ENCODE measurements around the gene NEMP1.

NEMP1 gene

GRCh38 chr12:57126561-57126960 lies 48.0 kb upstream of the NEMP1 start:
- H3K4me2 ChIP-seq (ENCODE audit: insufficient read depth, low read length) = no peak overlapping the region
- TF ChIP-seq EZH2 (IDR thresholded peaks at IDR 0.05; ENCODE audit: borderline replicate concordance, low read depth, low read length, severe bottlenecking) (no peak), CTCF (IDR thresholded peaks at IDR 0.05; ENCODE audit: borderline replicate concordance, extremely low read depth, low read length, poor library complexity, severe bottlenecking) (no peak)
- H3K9ac ChIP-seq (ENCODE audit: low read depth, low read length) = no peak overlapping the region
- H3K4me3 ChIP-seq (ENCODE audit: low read depth in 1 of 2, low read length in 2 of 2) = no peak overlapping the region
- peaks cover 30% of the 10 kb centered on the region for H3K27me3 ChIP-seq (ENCODE audit: insufficient read depth, low read length, poor library complexity)
- no peaks in the 10 kb centered on the region for H3K79me2 ChIP-seq (ENCODE audit: insufficient read depth, low read length)
- H3K4me1 ChIP-seq (ENCODE audit: insufficient read depth, low read length) = peaks cover 16% of the 10 kb centered on the region
- no peaks in the 10 kb centered on the region for H3K36me3 ChIP-seq (ENCODE audit: insufficient read depth, low read length)
- DNase-seq (no peak), ATAC-seq (ENCODE audit: insufficient read depth, low read depth) (no peak)
- H2AFZ ChIP-seq (ENCODE audit: low read depth, low read length) = no peak overlapping the region
- no peak overlapping the region for H3K27ac ChIP-seq (ENCODE audit: low read length)
- no peaks in the 10 kb centered on the region for H3K9me3 ChIP-seq (ENCODE audit: insufficient read depth, low read length, severe bottlenecking)
- no peaks in the 10 kb centered on the region for H4K20me1 ChIP-seq (ENCODE audit: insufficient read depth, low read length)

- peaks cover 16% of the 10 kb centered on the region for H3K4me1 ChIP-seq (ENCODE audit: insufficient read depth, low read length)
- no peak for DNase-seq
- no peaks in the 10 kb centered on the region for H3K9me3 ChIP-seq (ENCODE audit: insufficient read depth, low read length, severe bottlenecking)
- H3K27ac ChIP-seq (ENCODE audit: low read length) = no peak overlapping the region
- no peak overlapping the region for H3K4me2 ChIP-seq (ENCODE audit: insufficient read depth, low read length)
- H3K4me3 ChIP-seq (ENCODE audit: low read depth in 1 of 2, low read length in 2 of 2) = no peak overlapping the region
- H4K20me1 ChIP-seq (ENCODE audit: insufficient read depth, low read length) = no peaks in the 10 kb centered on the region
- H2AFZ ChIP-seq (ENCODE audit: low read depth, low read length) = no peak overlapping the region
- TF ChIP-seq EZH2 (IDR thresholded peaks at IDR 0.05; ENCODE audit: borderline replicate concordance, low read depth, low read length, severe bottlenecking) (no peak), CTCF (IDR thresholded peaks at IDR 0.05; ENCODE audit: borderline replicate concordance, extremely low read depth, low read length, poor library complexity, severe bottlenecking) (no peak)
- no peak overlapping the region for H3K9ac ChIP-seq (ENCODE audit: low read depth, low read length)
- peaks cover 25% of the 10 kb centered on the region for H3K27me3 ChIP-seq (ENCODE audit: insufficient read depth, low read length, poor library complexity)
- no peak for ATAC-seq (ENCODE audit: insufficient read depth, low read depth)
- no peaks in the 10 kb centered on the region for H3K36me3 ChIP-seq (ENCODE audit: insufficient read depth, low read length)
- H3K79me2 ChIP-seq (ENCODE audit: insufficient read depth, low read length) = no peaks in the 10 kb centered on the region
Measured at GRCh38 chr12:57126061-57126460, 47.5 kb upstream of the NEMP1 start.

- no peaks in the 10 kb centered on the region for H3K9me3 ChIP-seq (ENCODE audit: insufficient read depth, low read length, severe bottlenecking)
- no peak overlapping the region for H3K4me2 ChIP-seq (ENCODE audit: insufficient read depth, low read length)
- H2AFZ ChIP-seq (ENCODE audit: low read depth, low read length) = no peak overlapping the region
- DNase-seq (peak; percentile 79), ATAC-seq (ENCODE audit: insufficient read depth, low read depth) (peak; percentile 73)
- peak; percentile 92 for TF ChIP-seq CTCF (IDR thresholded peaks at IDR 0.05; ENCODE audit: borderline replicate concordance, extremely low read depth, low read length, poor library complexity, severe bottlenecking)
- TF ChIP-seq EZH2 (IDR thresholded peaks at IDR 0.05; ENCODE audit: borderline replicate concordance, low read depth, low read length, severe bottlenecking) = peak; percentile 38
- peaks cover 16% of the 10 kb centered on the region for H3K4me1 ChIP-seq (ENCODE audit: insufficient read depth, low read length)
- no peak overlapping the region for H3K9ac ChIP-seq (ENCODE audit: low read depth, low read length)
- H3K4me3 ChIP-seq (ENCODE audit: low read depth in 1 of 2, low read length in 2 of 2) = no peak overlapping the region
- no peak overlapping the region for H3K27ac ChIP-seq (ENCODE audit: low read length)
- peaks cover 18% of the 10 kb centered on the region for H3K27me3 ChIP-seq (ENCODE audit: insufficient read depth, low read length, poor library complexity)
- H3K36me3 ChIP-seq (ENCODE audit: insufficient read depth, low read length) = no peaks in the 10 kb centered on the region
- H3K79me2 ChIP-seq (ENCODE audit: insufficient read depth, low read length) = no peaks in the 10 kb centered on the region
- no peaks in the 10 kb centered on the region for H4K20me1 ChIP-seq (ENCODE audit: insufficient read depth, low read length)
Measured at GRCh38 chr12:57124261-57124877, 45.8 kb upstream of the NEMP1 start.

All from DND-41 (cell line).